B cell (primary cell): Measurements from ENCODE around the gene LCN2. TPM values are rescaled to one million over a fixed set of nuclear protein-coding genes. Genes with fewer than 3 reads are reported as not detected.

Experiments used
- ATAC-seq: fragments of 200-7000 bp; cut with Tn5 transposase; one replicate; pipeline ENCODE4 v1.10.0; 2021; ENCODE audit warnings: low read depth, mild to moderate bottlenecking, moderate number of reproducible peaks, moderate library complexity
- CTCF ChIA-PET: fragments of 350-600 bp; sonication (Branson Sonifier 250); formaldehyde crosslinking; loops from one replicate; lab custom pipeline; 2021; ENCODE audit warnings: antibody characterized with exemption, inconsistent platforms; lab: Charles Lee
- POLR2A ChIA-PET: fragments of 350-600 bp; sonication (Branson Sonifier 250); formaldehyde crosslinking; loops from one replicate; lab custom pipeline; 2021; ENCODE audit warnings: antibody characterized with exemption; lab: Charles Lee
- DNase-seq: peaks from one replicate; pipeline ENCODE4 v3.0.0; 2013
- H2AFZ ChIP-seq: 2 replicates; pipeline ENCODE4 v1.6.1; 2012; ENCODE audit warnings: mild to moderate bottlenecking, low read depth, low read length; ENCODE audit not compliant: insufficient read depth, poor library complexity, severe bottlenecking
- H3K27ac ChIP-seq, 2 donors: 1 replicate in 1 of 2; 2 replicates in 1 of 2; pipeline ENCODE4 v1.5.1; 2012 to 2013; ENCODE audit warnings: low read length in 2 of 2, mild to moderate bottlenecking in 2 of 2, moderate library complexity in 1 of 2
- H3K27me3 ChIP-seq, 4 experiments: fragments of 200-600 bp in 1 of 4; sonication (generic) in 1 of 4; replicated peaks in 1 of 4; 1 replicate in 2 of 4; 2 replicates in 2 of 4; pipeline versions ENCODE4 v1.6.1 to v1.7.0; 2013 to 2016; ENCODE audit warnings: low read length in 3 of 4, mild to moderate bottlenecking in 2 of 4, mixed read lengths in 1 of 4, moderate library complexity in 1 of 4; ENCODE audit not compliant: insufficient read depth in 4 of 4, control insufficient read depth in 3 of 4; ENCODE audit errors: control extremely low read depth in 1 of 4
- H3K36me3 ChIP-seq, 2 experiments: replicated peaks in 1 of 2; 1 replicate in 1 of 2; 2 replicates in 1 of 2; pipeline versions ENCODE4 v1.6.1 to v1.7.1; 2013; ENCODE audit warnings: low read length in 1 of 2; ENCODE audit not compliant: insufficient read depth in 2 of 2, control insufficient read depth in 1 of 2; ENCODE audit errors: control extremely low read depth in 1 of 2, extremely low read depth in 1 of 2
- H3K4me1 ChIP-seq, 2 donors: fragments of 200-600 bp in 1 of 2; sonication (generic) in 1 of 2; 1 replicate in 1 of 2; 2 replicates in 1 of 2; pipeline versions ENCODE4 v1.5.1 to v1.6.1; 2013 to 2017; ENCODE audit warnings: low read length in 2 of 2; ENCODE audit not compliant: control insufficient read depth in 2 of 2, insufficient read depth in 2 of 2
- H3K4me2 ChIP-seq: replicated peaks from 2 replicates; pipeline ENCODE3; 2012; ENCODE audit warnings: mild to moderate bottlenecking, low read depth, low read length; ENCODE audit not compliant: poor library complexity, severe bottlenecking
- H3K4me3 ChIP-seq, 5 experiments: fragments of 200-600 bp in 1 of 5; sonication (generic) in 1 of 5; 1 replicate in 3 of 5; 2 replicates in 2 of 5; pipeline versions ENCODE4 v1.5.1 to v1.7.0; 2011 to 2016; ENCODE audit warnings: low read length in 4 of 5, mild to moderate bottlenecking in 4 of 5, low read depth in 2 of 5, control low read depth in 1 of 5, moderate library complexity in 1 of 5; ENCODE audit not compliant: insufficient read depth in 1 of 5; ENCODE audit errors: control extremely low read depth in 1 of 5, extremely low read depth in 1 of 5
- H3K79me2 ChIP-seq: fragments of 200-600 bp; sonication (generic); one replicate; pipeline ENCODE4 v1.6.0; 2016; ENCODE audit warnings: low read length; ENCODE audit not compliant: control insufficient read depth, insufficient read depth
- H3K9ac ChIP-seq: fragments of 200-600 bp; sonication (generic); 2 replicates; pipeline ENCODE4 v1.6.1; 2017; ENCODE audit warnings: mild to moderate bottlenecking, low read length, moderate library complexity
- H3K9me3 ChIP-seq, 3 donors: one replicate each; pipeline versions ENCODE4 v1.6.1 to v1.7.1; 2013; ENCODE audit warnings: low read length in 2 of 3; ENCODE audit not compliant: control insufficient read depth in 2 of 3, insufficient read depth in 1 of 3; ENCODE audit errors: control extremely low read depth in 1 of 3
- H4K20me1 ChIP-seq: 2 replicates; pipeline ENCODE4 v1.6.0; 2012; ENCODE audit warnings: mild to moderate bottlenecking, low read length; ENCODE audit not compliant: insufficient read depth, control insufficient read depth, poor library complexity, severe bottlenecking
- H3K27ac Mint-ChIP-seq: one replicate; pipeline ENCODE4 v1.8.0; 2021; ENCODE audit warnings: mixed read lengths
- H3K27me3 Mint-ChIP-seq: one replicate; pipeline ENCODE4 v1.8.0; 2021; ENCODE audit warnings: mixed read lengths
- H3K4me1 Mint-ChIP-seq: one replicate; pipeline ENCODE4 v1.8.0; 2021; ENCODE audit warnings: mixed read lengths
- H3K4me3 Mint-ChIP-seq: one replicate; pipeline ENCODE4 v1.8.0; 2021; ENCODE audit warnings: mixed read lengths
- H3K9me3 Mint-ChIP-seq: one replicate; pipeline ENCODE4 v1.8.0; 2022; ENCODE audit warnings: mixed read lengths; ENCODE audit not compliant: insufficient read depth
- EZH2 ChIP-seq: IDR thresholded peaks from 2 replicates; pipeline ENCODE4 v1.6.1; 2012; ENCODE audit warnings: borderline replicate concordance, low read depth, mild to moderate bottlenecking, moderate library complexity, low read length; ENCODE audit not compliant: insufficient read depth, poor library complexity, severe bottlenecking
- WGBS: methylation state at CpG from one replicate; pipeline ENCODE4 v1.1.5; 2013; ENCODE audit warnings: missing lambda C conversion rate; ENCODE audit not compliant: insufficient coverage; 5-methylcytosine and 5-hydroxymethylcytosine counted together
- intact Hi-C: fragments of 100-400 bp; cut with micrococcal nuclease; formaldehyde crosslinking; loops from one replicate; pipeline ENCODE4 v1.10.0; 2022
- polyA plus RNA-seq: library from polyadenylated mRNA; depleted of rRNA; stranded (reverse); fragments of >200 nt; gene quantifications from 2 replicates; pipeline ENCODE4 v1.2.3, GENCODE V29; 2012
- total RNA-seq, 2 donors: library from RNA; stranded (reverse); fragments of 120-200 nt in 1 of 2; gene quantifications; 1 replicate in 1 of 2; 2 replicates in 1 of 2; pipeline versions ENCODE4 v1.2.3 to v1.2.4, GENCODE V29; 2013 to 2022
- TF ChIP-seq, protein P1 (sequence below): fragments of 200-600 bp; IDR thresholded peaks from one replicate; pipeline ENCODE4 v1.8.0; 2022; ENCODE audit warnings: antibody characterized with exemption, mild to moderate bottlenecking

Gene LCN2
- total and polyA plus RNA-seq, 2 donors (not counting 1 experiment from before 2014, with no cell fraction given) = not detected

DNA sequence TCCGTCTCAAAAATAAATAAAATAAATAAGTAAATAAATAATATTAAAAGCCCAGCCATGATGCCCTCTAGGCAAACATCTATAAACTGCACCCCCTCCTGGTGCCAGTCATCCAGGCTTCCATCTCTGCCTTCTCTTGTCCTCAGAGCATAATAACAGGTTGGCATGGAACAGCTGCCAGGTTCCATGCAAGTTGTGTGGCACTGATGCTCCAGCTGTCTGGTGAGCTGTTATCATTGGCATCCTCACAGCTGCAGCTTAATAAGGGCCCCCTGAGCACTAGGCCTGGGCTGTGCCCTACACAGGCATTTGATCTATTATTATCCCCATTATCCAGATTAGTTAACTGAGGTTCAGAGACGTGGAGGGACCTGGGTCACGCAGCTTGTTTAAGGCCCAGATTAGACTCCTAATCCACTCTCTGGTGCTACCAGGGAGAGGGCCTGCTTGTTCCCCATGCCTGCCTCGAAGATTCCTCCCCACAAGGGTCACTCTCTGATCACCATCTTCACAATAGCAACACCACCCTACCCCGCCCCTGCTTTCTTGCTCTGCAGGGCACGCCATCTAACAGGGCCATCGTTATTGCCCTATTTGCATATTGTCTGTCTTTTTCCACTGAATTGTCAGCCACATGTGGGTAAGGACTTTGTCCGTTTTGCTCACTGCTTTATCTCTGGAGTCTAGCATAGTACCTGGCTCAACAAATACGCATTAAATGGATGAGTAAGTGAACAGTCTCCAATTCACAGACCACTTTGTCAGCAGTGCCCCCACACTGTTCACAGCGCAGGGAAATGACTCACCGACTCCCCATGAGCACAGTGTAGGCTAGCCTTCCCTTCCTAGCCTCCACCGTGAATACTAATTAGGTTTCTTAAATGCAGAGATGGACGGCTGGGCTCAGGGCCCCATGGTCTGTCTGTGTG is 52.5 kb downstream of the LCN2 start:
- H3K4me3 ChIP-seq = no peak overlapping the region
- ATAC-seq (no peak), DNase-seq (no peak)
- H3K79me2 ChIP-seq = no peaks in the 10 kb centered on the region
- H3K27ac Mint-ChIP-seq = no peak overlapping the region
- peaks cover 16% of the 10 kb centered on the region for H3K27me3 Mint-ChIP-seq
- no peaks in the 10 kb centered on the region for H3K9me3 ChIP-seq
- H3K27ac ChIP-seq = no peak overlapping the region
- no peaks in the 10 kb centered on the region for H4K20me1 ChIP-seq
- peaks cover 12 to 16% of the 10 kb centered on the region in 2 donors for H3K4me1 ChIP-seq
- CTCF ChIA-PET = interaction anchor here (0.7 to 1.6 kb wide), 4 partner anchors 10 to 920 kb away, joined by 3 to 5 read pairs (median 4); no protein-coding TSS in a partner anchor
- intact Hi-C loops = no loop called here
- WGBS = 92% methylated on average over 9 of the region's 13 CpGs
- TF ChIP-seq, protein P1, sequence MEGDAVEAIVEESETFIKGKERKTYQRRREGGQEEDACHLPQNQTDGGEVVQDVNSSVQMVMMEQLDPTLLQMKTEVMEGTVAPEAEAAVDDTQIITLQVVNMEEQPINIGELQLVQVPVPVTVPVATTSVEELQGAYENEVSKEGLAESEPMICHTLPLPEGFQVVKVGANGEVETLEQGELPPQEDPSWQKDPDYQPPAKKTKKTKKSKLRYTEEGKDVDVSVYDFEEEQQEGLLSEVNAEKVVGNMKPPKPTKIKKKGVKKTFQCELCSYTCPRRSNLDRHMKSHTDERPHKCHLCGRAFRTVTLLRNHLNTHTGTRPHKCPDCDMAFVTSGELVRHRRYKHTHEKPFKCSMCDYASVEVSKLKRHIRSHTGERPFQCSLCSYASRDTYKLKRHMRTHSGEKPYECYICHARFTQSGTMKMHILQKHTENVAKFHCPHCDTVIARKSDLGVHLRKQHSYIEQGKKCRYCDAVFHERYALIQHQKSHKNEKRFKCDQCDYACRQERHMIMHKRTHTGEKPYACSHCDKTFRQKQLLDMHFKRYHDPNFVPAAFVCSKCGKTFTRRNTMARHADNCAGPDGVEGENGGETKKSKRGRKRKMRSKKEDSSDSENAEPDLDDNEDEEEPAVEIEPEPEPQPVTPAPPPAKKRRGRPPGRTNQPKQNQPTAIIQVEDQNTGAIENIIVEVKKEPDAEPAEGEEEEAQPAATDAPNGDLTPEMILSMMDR = no peak
- TF ChIP-seq EZH2 = no peak
- H3K4me2 ChIP-seq = no peak overlapping the region
- no peaks in the 10 kb centered on the region for H3K9me3 Mint-ChIP-seq
- POLR2A ChIA-PET = no interaction called here
- no peak overlapping the region for H2AFZ ChIP-seq
- no peaks in the 10 kb centered on the region for H3K36me3 ChIP-seq
- no peak overlapping the region for H3K9ac ChIP-seq
- H3K4me1 Mint-ChIP-seq = peaks cover 9% of the 10 kb centered on the region
- no peak overlapping the region for H3K4me3 Mint-ChIP-seq
- H3K27me3 ChIP-seq = peaks cover 0 to 29% (median 8%) of the 10 kb centered on the region in 4 experiments

- intact Hi-C loops = loop anchor here (1.0 kb wide), 3 partner anchors 11 to 48 kb away; partner anchors contain the start of gene CIZ1
- CTCF ChIA-PET = no interaction called here
These were observed 53.4 kb downstream of the LCN2 start for GRCh38 chr9:128202648-128203023.

More at GRCh38 chr9:128202648-128203023, 53.4 kb downstream of the LCN2 start:
- peak overlapping the region in 1 of 2 donors; percentile 11 for H3K27ac ChIP-seq
- H3K79me2 ChIP-seq = no peaks in the 10 kb centered on the region
- H3K9ac ChIP-seq = peak overlapping the region; percentile 39
- H3K9me3 Mint-ChIP-seq = no peaks in the 10 kb centered on the region
- peak overlapping the region in 3 of 5 experiments; percentile 27 to 64 (median 34) for H3K4me3 ChIP-seq
- H3K4me1 Mint-ChIP-seq = peaks cover 9% of the 10 kb centered on the region
- POLR2A ChIA-PET = no interaction called here
- no peaks in the 10 kb centered on the region for H4K20me1 ChIP-seq
- no peaks in the 10 kb centered on the region for H3K9me3 ChIP-seq
- peak overlapping the region; percentile 97 for H3K4me2 ChIP-seq
- H3K27me3 ChIP-seq = peaks cover 0 to 29% (median 8%) of the 10 kb centered on the region in 4 experiments
- ATAC-seq = no peak
- no peak for TF ChIP-seq EZH2
- TF ChIP-seq, protein P1 = no peak
- WGBS = 8% methylated on average over 1 of the region's 2 CpGs
- DNase-seq = no peak
- peak overlapping the region; percentile 90 for H3K4me3 Mint-ChIP-seq
- no peaks in the 10 kb centered on the region for H3K36me3 ChIP-seq
- H3K27me3 Mint-ChIP-seq = peaks cover 21% of the 10 kb centered on the region
- no peak overlapping the region for H3K27ac Mint-ChIP-seq
- H3K4me1 ChIP-seq = peaks cover 12 to 16% of the 10 kb centered on the region in 2 donors
- peak overlapping the region; percentile 79 for H2AFZ ChIP-seq
